Measurements from ENCODE around the gene PRUNE2.
"Not testable (repeated sequence)": the region's sequence is repeated elsewhere in the genome, so short reads cannot be mapped to it uniquely, and the experiment has no call there.

The PRUNE2 gene

GRCh38 chr9:76691517-76692313 is 214.2 kb downstream of the PRUNE2 start:
- FAIRE-seq, result no peak

GRCh38 chr9:76690973-76691370 is 214.9 kb downstream of the PRUNE2 start:
- FAIRE-seq, result no peak

- no peak for FAIRE-seq
These were observed 215.5 kb downstream of the PRUNE2 start for GRCh38 chr9:76690246-76690972.

- no peak for FAIRE-seq
These were observed 217.3 kb downstream of the PRUNE2 start for GRCh38 chr9:76688471-76689238.

- FAIRE-seq, result no peak
These were observed 218.0 kb downstream of the PRUNE2 start for GRCh38 chr9:76687861-76688391.

DNA sequence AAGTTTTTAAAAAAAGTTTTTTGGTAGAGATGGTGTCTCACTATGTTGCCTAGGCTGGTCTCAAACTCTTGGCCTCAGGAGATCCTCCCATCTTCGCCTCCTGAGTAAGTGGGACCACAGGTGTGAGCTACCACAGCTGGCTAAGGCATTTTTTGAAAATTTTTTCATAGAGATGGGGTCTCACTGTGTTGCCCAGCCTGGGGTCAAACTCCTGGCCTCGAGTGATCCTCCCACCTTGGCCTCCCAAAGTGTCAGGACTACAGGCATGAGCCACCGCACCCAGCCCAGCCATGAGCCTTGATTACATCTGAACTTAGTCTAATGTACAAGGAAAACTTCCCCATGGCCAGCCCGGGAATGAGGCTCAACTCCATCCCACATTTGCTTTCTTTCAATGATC is 219.2 kb downstream of the PRUNE2 start:
- no peak for FAIRE-seq

DNA sequence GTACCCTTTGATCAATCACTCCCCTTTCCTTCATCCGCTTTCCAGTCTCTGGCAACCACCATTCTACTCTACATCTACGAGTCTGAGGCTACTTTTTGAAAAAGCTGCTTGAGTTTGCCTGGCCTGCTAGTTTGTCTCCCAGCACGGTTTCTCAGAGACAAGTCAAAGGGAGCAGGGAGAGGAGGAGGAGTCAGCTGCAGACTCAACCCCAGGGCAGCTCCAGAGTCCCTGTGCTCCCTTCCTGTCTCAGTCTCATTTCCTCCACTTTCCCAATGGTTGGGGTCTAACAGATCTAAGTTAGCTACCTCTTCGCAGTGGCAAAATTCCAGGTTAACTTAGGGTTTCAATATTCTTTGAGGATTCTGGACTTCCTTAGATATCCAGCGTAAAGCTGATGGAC is 221.7 kb downstream of the PRUNE2 start:
- FAIRE-seq, result no peak

DNA sequence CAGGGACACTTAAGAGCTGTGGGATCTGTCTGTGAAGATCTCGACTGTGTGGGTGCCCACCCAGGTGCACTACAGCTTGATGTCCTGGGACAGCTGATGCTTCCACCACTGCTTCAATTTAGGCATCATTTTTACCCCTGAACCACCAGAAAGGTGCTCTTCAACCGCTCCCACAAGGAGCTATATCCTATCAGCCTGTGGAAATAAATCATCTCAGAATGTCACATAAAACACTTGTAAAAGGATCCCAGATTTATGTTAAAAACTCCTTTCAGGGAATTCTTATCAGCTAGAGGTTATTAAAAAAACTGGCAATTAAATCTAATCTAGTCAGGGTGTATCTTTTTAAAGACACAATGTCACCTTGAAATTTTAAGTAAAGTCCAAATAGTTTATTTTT is 224.4 kb downstream of the PRUNE2 start:
- FAIRE-seq, result no peak

- no peak for FAIRE-seq
These were observed 225.0 kb downstream of the PRUNE2 start for GRCh38 chr9:76680716-76681425.

- FAIRE-seq, result no peak
These were observed 228.3 kb downstream of the PRUNE2 start for GRCh38 chr9:76677481-76678055.

- no peak for FAIRE-seq
These were observed 229.1 kb downstream of the PRUNE2 start for GRCh38 chr9:76676857-76677256.

GRCh38 chr9:76667521-76667957 is 238.4 kb downstream of the PRUNE2 start:
- no peak for FAIRE-seq

DNA sequence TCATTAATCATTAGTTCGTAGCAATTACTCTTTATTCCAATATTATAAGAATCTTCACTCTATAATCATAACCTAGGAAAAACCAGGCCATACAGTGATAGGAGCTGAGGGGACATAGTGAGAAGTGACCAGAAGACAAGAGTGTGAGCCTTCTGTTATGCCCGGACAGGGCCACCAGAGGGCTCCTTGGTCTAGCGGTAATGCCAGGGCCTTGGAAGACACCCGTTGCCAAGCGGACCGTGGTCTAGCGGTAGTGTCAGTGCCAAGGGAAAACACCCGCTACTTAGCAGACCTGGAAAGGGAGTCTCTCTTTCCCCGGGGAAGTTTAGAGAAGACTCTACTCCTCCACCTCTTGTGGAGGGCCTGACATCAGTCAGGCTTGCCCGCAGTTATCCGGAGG is 239.9 kb downstream of the PRUNE2 start:
- FAIRE-seq, result not testable (repeated sequence)

DNA sequence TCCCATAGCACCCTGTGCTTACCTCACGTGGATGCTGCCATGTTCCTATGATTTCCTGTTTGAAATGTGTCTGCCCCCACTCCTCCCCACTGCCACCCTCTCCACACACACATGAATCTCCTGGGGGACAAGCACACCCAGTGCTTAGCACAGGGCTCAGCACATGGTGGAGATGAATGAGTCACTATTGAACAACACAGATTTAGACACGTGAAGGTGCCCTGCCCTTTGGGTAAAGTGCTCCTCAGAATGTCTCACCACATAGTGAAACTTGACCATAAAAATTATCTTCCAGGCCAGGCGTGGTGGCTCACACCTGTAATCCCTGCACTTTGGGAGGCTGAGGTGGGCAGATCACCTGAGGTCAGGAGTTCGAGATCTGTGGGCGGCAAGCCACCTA is 240.5 kb downstream of the PRUNE2 start:
- no peak for FAIRE-seq

DNA sequence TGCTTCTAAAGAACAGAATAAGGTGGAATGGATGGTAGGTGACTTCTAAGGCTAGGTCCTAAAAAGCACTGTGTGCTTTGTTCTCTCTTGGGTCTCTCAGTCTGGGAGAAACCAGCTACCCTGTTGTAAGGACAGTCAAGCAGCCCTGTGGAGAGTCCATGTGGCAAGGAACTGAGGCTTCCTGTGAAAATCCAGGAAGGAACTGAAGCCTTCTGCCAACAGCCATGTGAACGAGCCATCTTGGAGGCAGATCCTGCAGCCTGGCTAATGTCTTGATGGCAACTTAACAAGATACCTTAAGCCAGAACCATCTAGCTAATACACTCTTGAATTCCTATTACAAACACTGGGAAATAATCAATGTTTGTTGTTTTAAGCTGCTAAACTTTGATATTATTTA is 241.8 kb downstream of the PRUNE2 start:
- no peak for FAIRE-seq

GRCh38 chr9:76662476-76663281 is 243.2 kb downstream of the PRUNE2 start:
- FAIRE-seq, result no peak

GRCh38 chr9:76658510-76659231 is 247.2 kb downstream of the PRUNE2 start:
- no peak for FAIRE-seq

DNA sequence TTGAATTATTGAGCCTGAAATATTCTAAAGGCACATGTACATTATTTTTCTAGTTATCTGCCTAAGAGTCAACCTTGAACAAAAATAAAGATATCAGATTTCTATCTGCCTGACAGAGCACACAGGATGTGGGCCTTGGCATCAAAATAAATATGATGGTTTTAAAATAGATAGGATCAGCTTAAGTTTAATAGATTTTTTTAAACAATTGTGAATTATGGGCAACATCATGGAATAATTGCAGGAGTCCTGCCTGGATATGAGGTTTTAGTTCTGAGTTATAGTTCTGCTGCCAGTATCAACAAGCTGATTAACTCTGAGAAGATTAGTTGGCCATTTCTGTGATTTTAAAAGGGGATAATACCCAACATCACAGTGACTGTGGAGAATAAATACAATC is 248.6 kb downstream of the PRUNE2 start:
- no peak for FAIRE-seq

GRCh38 chr9:76655971-76656370 is 249.9 kb downstream of the PRUNE2 start:
- no peak for FAIRE-seq

DNA sequence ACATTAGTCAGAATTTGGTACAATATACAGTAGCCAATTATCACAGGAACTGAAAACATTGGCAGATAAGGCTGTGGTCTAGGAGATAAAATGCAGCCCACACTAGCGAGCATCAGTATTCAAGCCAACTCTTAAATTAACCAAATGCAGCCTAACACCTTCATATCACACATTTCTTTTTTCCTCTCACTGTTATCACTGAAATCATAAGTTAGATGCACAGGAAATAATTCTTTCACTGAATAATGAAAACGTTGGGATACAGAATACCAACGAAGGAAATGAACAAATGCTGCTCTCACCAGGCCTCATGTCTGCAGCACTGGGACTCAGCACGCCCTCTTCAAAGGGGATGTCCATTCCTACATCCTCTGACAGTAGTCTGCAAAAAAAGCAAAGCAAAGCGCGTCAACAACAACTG is 250.8 kb downstream of the PRUNE2 start:
- no peak for FAIRE-seq

- no peak for FAIRE-seq
These were observed 251.3 kb downstream of the PRUNE2 start for GRCh38 chr9:76654575-76654974.

Measured in A204.1 (cell line).